Stimulated activated CD8-positive, alpha-beta memory T cell treated with anti-CD3 and anti-CD28 coated beads, Interleukin-7, amount 100 ng/mL, for 48 hours (primary cell): Measurements from ENCODE around the gene CPT2.

Source experiments
- DNase-seq, 2 donors: peaks; one replicate each; pipeline ENCODE4 v3.0.0-alpha.2; 2020; ENCODE audit warnings: low read depth in 1 of 2; ENCODE audit errors: extremely low read depth in 1 of 2

CPT2 gene

GRCh38 chr1:53214376-53214940 lies 17.8 kb downstream of the CPT2 start:
- no peak for DNase-seq

- no peak for DNase-seq
Measured at GRCh38 chr1:53218201-53218600, 21.6 kb downstream of the CPT2 start.

DNA sequence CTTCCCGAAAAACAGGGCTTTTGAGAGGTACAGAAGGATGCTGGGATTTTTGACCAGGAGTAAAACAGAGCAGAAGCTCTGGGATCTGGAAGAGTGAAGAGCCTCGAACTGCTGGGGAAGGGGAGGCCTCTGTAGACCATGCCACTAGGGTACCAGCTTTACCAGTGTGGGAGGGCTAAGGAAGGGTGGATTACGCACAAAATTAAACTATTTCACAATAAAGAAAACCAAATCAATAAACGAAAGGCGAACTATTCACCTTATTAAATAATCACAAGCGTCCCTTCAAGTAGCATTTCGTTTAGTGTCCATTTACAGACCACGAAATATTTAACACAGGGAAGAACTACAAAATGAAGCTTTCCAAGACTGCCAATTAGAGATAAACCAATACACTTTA lies 23.1 kb downstream of the CPT2 start:
- DNase-seq, result no peak

- peak; percentile 88 to 97 for DNase-seq
Measured at GRCh38 chr1:53220171-53220961, 23.7 kb downstream of the CPT2 start, which contains the start of gene CZIB. Gene CZIB (minus strand): TSS chr1:53220634. CDS start chr1:53220575, 59 bp downstream.

- no peak for DNase-seq
Measured at GRCh38 chr1:53220962-53221286, 24.3 kb downstream of the CPT2 start.

DNA sequence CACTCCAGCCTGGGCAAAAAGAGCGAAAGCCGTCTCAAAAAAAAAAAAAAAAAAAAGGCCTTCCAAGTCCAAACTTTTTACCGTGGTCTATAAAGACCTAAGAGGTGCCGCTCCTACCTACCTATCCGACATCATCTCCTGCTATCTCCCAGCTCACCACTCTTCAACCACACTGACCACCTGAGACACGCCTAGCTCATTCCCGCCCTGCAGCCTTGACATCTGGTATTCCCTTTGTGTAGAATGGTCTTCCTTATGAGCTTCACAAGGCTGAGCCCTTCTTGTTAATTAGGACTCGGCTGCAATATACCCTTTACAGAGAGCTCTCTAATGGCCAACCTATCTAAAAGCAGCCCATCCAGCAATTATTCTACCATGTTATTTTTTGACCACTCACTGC lies 41.0 kb downstream of the CPT2 start:
- DNase-seq, result no peak

DNA sequence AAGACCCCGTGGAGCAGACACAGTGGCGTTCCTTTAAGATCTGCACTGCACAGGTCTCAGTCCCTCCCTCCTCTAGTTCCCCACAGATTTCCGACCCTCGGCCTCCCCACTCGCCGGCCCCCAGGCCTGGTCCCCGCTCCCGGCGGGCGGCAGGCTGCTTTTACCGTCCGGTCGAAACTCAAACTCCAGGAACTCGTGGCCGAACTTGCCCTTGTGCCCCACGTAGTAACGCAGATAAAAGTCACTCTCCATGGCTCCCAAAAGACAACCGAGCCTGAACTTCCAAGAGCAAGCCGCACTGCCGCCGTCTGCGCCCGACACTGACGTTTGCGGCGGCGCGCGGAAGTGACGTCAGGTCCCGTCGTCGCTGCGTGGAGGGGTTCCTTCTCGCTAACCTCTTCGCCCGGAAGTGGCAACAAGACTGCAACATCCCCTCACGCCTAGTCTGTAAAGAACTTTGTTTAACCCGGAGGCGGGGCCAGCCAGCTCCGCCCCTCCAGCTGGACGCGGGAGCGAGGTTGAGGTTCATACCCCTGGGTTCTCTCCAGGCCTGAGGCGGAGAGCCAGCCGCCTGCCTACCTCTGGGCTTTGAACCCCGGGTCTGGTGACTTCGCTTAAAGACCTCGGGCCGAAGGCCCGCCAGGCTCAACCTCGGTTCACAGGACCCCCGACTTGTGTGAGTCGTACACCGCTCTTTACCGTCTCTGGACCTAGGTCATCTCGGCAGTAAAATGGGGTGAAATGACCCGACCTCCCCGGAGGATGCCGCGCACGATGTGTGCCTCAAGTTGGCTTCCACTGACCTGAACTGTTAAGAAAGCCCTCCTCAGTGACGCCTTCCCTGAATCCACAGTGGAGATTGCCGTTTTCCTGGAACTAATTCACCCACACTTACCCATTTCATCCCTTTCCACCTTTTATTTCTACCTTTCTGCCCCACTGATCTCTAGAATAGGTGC lies 41.9 kb downstream of the CPT2 start, which contains the start of gene MAGOH:
Gene MAGOH (minus strand): TSS at position 322 of the 959 bp plus-strand sequence. CDS start 70 bp downstream, at position 252.
- peak; percentile 89 to 93 for DNase-seq

DNA sequence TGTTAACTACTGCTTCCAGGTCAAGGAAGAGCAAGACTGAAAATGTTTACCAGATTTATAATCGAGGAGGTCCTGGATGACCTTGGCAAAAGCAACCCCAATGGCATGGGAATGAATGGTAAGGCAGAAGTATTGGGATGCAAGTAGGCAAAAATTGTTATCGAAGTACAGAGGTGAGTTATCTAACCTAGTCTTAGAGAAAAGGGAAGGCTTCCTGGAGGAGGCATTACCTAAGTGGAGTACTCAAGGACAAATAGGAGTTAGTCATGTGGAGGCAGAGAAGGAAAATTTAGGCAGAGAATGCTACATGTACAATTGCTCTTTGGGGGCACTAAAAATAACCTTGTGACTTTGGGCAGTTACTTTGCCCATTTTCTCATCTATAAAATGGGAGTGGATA lies 45.2 kb downstream of the CPT2 start:
- no peak for DNase-seq

- DNase-seq, result no peak
Measured at GRCh38 chr1:53242381-53242780, 45.8 kb downstream of the CPT2 start.

DNA sequence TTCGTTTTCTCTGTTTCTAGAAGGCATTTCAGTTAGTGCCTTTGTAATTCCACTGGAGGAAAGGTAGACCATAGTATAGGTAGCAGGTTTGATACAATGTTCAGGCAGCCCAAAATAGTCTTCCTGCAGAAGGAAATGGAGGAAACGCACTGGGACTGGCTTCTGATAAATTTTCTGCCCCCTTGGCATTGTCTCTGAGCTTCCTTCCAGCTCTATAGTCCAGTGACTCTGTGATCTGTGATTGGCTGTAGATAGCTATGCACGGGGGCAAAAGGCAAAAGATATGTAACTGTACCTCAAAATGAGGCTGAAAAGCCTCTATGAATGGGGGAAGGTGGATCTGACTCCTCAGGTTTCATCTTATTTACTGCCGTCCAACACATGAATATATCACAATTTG lies 47.5 kb downstream of the CPT2 start:
- no peak for DNase-seq

- no peak for DNase-seq
Measured at GRCh38 chr1:53246261-53247134, 49.9 kb downstream of the CPT2 start.

DNA sequence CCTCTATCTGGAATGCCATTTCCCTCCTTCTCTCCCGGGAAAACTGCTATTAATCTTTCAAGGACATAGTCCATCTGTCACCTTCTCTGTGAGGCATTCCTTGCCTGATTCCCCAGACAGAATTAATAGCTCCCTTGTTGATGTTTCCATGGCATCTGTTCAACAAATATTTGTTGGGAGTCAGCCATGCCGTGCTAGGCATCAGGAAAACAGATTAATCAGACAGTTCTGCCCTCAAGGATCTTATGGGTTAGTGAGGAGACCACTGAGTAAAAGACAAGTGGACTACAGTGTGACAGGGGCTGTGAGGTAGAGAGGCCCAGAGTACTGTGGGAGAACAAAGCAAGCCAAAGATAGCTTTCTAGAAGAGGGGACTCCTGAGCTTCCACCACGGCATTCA lies 53.1 kb downstream of the CPT2 start:
- DNase-seq, result no peak

DNA sequence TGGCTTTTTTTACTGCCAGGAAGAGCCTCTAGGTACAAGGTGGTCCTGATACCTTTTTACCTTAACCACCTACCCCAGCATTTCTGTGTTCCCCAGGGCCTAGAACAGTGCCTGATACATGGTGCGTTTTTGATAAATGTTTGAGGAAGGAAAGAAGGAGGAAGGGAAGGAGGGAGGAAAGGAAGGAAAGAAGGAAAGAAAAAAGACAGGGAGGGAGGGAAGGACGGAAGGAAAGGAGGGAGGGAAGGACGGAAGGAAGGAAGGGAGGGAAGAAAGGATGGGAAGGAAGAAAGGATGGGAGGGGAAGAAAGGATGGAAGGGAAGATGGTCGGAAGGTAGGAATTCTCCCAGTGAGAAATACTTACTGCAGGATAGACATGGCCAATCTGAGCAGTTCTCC lies 53.7 kb downstream of the CPT2 start:
- no peak for DNase-seq

GRCh38 chr1:53254011-53254640 lies 57.5 kb downstream of the CPT2 start:
- DNase-seq, result no peak

DNA sequence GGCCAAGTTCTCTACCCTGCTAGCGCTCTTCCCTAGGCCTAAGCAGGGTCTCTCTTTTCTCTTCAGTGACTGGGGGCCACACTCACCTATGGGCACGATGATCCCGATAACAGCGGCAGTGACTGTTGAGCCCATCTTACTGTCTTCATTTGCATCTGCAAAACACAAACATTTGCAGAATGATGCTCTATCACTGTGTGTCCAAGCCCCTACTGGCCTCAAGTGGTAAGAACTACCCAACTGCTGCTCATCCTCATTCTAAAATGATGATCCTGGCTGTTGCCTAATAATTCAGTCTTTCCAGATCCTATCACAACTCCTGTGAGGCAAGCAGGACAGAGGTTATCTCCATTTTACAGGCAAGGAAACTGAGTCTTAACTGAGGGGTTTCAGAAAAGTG lies 58.4 kb downstream of the CPT2 start:
- no peak for DNase-seq

- no peak for DNase-seq
Measured at GRCh38 chr1:53256511-53257453, 60.2 kb downstream of the CPT2 start.

DNA sequence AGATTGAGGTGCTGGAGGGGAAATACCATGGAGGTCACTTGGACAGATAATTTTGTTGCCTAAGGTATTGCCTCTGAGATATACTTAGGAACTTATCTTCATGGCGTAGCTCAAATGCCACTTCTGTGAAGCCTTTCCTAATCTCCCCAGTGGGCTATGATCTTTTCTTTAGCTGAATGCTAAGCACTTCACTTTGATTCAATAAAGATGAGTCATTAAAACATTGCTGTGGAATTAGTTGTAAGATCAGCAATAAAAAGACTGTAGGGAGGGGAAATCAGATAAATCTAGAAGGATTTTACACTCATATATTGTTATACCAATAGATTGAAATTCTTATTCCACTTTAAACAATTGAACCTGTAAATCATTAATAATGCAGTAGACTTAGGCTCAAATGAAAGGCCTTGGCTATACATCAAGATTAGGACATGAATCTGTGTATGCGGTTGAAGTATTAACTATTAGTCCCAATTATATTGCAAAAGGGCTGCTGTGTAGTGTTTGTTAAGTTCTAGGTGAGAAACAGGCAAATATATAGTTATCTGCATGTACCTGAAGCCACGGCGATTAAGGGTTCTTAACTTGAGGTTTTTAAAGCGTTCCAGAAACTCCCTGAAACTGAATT lies 60.9 kb downstream of the CPT2 start:
- no peak for DNase-seq

GRCh38 chr1:53258216-53258615 lies 61.6 kb downstream of the CPT2 start:
- no peak for DNase-seq
